Fibroblast of lung (primary cell): ENCODE measurements around the gene GLT6D1. TPM values are rescaled to one million over a fixed set of nuclear protein-coding genes. Genes with fewer than 3 reads are reported as not detected.

Experiments used
- DNase-seq, 2 donors: peaks; one replicate each; pipeline versions ENCODE4 v3.0.0 to v3.0.0-alpha.2; 2010; ENCODE audit warnings: low read depth in 2 of 2
- H2AFZ ChIP-seq: 2 replicates; pipeline ENCODE4 v1.5.1; 2012; ENCODE audit warnings: low read length, control low read depth, inconsistent platforms
- H3K27ac ChIP-seq: 2 replicates; pipeline ENCODE4 v1.5.1; 2011; ENCODE audit warnings: low read length, control low read depth; ENCODE audit not compliant: insufficient read depth
- H3K27me3 ChIP-seq: 2 replicates; pipeline ENCODE4 v1.5.1; 2011; ENCODE audit warnings: mild to moderate bottlenecking, low read length; ENCODE audit not compliant: control insufficient read depth, insufficient read depth
- H3K36me3 ChIP-seq: 2 replicates; pipeline ENCODE4 v1.5.1; 2011; ENCODE audit warnings: low read length; ENCODE audit not compliant: control insufficient read depth, insufficient read depth
- H3K4me1 ChIP-seq: 2 replicates; pipeline ENCODE4 v1.5.1; 2011; ENCODE audit warnings: low read length; ENCODE audit not compliant: control insufficient read depth, insufficient read depth; ENCODE audit errors: extremely low read depth
- H3K4me2 ChIP-seq: 2 replicates; pipeline ENCODE4 v1.5.1; 2011; ENCODE audit warnings: low read length, control low read depth; ENCODE audit not compliant: insufficient read depth; ENCODE audit errors: extremely low read depth
- H3K4me3 ChIP-seq, 4 experiments: fragments of 200-600 bp in 1 of 4; sonication (generic) in 1 of 4; replicated peaks in 1 of 4; 2 replicates each; pipeline ENCODE4 v1.5.1; 2011 to 2016; ENCODE audit warnings: low read length in 4 of 4, low read depth in 3 of 4, mild to moderate bottlenecking in 3 of 4, control low read depth in 2 of 4, inconsistent platforms in 1 of 4, mixed read lengths in 1 of 4; ENCODE audit not compliant: insufficient read depth in 1 of 4; ENCODE audit errors: control extremely low read depth in 1 of 4
- H3K79me2 ChIP-seq: 2 replicates; pipeline ENCODE4 v1.5.1; 2012; ENCODE audit warnings: mild to moderate bottlenecking, low read length, inconsistent platforms; ENCODE audit not compliant: control insufficient read depth, insufficient read depth
- H3K9ac ChIP-seq: 2 replicates; pipeline ENCODE4 v1.5.1; 2011; ENCODE audit warnings: mild to moderate bottlenecking, low read length, control low read depth; ENCODE audit not compliant: insufficient read depth
- H3K9me3 ChIP-seq: 2 replicates; pipeline ENCODE4 v1.5.1; 2012; ENCODE audit warnings: low read depth, low read length; ENCODE audit not compliant: control insufficient read depth, insufficient read depth
- H4K20me1 ChIP-seq: 2 replicates; pipeline ENCODE4 v1.5.1; 2011; ENCODE audit warnings: low read length; ENCODE audit not compliant: control insufficient read depth, insufficient read depth; ENCODE audit errors: extremely low read depth
- EZH2 ChIP-seq: IDR thresholded peaks from 2 replicates; pipeline ENCODE4 v1.5.1; 2012; ENCODE audit warnings: low read length, control low read depth, mild to moderate bottlenecking; ENCODE audit errors: missing control alignments
- polyA plus RNA-seq, 2 donors: library from polyadenylated mRNA; depleted of rRNA in 1 of 2; stranded (reverse) in 1 of 2; unstranded in 1 of 2; fragments of >200 nt; gene quantifications; 2 replicates each; pipeline ENCODE4 v1.2.1, GENCODE V29; 2011 to 2012; ENCODE audit warnings: missing spikeins in 1 of 2
- total RNA-seq: library from RNA; depleted of rRNA; stranded (reverse); fragments of >200 nt; gene quantifications from 2 replicates; pipeline ENCODE4 v1.2.1, GENCODE V29; 2014
- TF ChIP-seq, protein P1 (sequence below), 2 donors: IDR thresholded peaks in 1 of 2; conservative IDR thresholded peaks in 1 of 2; 1 replicate in 1 of 2; 2 replicates in 1 of 2; pipeline ENCODE4 v1.5.1; 2011 to 2012; ENCODE audit warnings: low read length in 2 of 2, control low read depth in 1 of 2, inconsistent platforms in 1 of 2, low read depth in 1 of 2, mild to moderate bottlenecking in 1 of 2

GLT6D1 gene
- total and polyA plus RNA-seq, 2 donors (not counting 1 experiment from before 2014, with no cell fraction given): not detected

- TF ChIP-seq EZH2: no peak
- TF ChIP-seq, protein P1, sequence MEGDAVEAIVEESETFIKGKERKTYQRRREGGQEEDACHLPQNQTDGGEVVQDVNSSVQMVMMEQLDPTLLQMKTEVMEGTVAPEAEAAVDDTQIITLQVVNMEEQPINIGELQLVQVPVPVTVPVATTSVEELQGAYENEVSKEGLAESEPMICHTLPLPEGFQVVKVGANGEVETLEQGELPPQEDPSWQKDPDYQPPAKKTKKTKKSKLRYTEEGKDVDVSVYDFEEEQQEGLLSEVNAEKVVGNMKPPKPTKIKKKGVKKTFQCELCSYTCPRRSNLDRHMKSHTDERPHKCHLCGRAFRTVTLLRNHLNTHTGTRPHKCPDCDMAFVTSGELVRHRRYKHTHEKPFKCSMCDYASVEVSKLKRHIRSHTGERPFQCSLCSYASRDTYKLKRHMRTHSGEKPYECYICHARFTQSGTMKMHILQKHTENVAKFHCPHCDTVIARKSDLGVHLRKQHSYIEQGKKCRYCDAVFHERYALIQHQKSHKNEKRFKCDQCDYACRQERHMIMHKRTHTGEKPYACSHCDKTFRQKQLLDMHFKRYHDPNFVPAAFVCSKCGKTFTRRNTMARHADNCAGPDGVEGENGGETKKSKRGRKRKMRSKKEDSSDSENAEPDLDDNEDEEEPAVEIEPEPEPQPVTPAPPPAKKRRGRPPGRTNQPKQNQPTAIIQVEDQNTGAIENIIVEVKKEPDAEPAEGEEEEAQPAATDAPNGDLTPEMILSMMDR (conservative IDR thresholded peaks at IDR 0.05 in 1 of 2, IDR thresholded peaks at IDR 0.05 in 1 of 2; ENCODE audit: low read depth in 1 of 2, low read length in 2 of 2): no peak
- no peak for DNase-seq
- no peaks in the 10 kb centered on the region for H3K79me2 ChIP-seq
- H3K4me1 ChIP-seq: no peaks in the 10 kb centered on the region
- H3K36me3 ChIP-seq: no peaks in the 10 kb centered on the region
- no peak overlapping the region for H3K4me3 ChIP-seq
- H3K4me2 ChIP-seq: no peak overlapping the region
- no peak overlapping the region for H2AFZ ChIP-seq
- no peaks in the 10 kb centered on the region for H4K20me1 ChIP-seq
- H3K27me3 ChIP-seq: no peaks in the 10 kb centered on the region
- H3K9ac ChIP-seq: no peak overlapping the region
- H3K9me3 ChIP-seq: no peaks in the 10 kb centered on the region
- H3K27ac ChIP-seq: no peak overlapping the region
Measured at GRCh38 chr9:135592331-135592590, 47.1 kb downstream of the GLT6D1 start.

GRCh38 chr9:135591506-135592330, 47.6 kb downstream of the GLT6D1 start:
- TF ChIP-seq, protein P1 (conservative IDR thresholded peaks at IDR 0.05 in 1 of 2, IDR thresholded peaks at IDR 0.05 in 1 of 2; ENCODE audit: low read depth in 1 of 2, low read length in 2 of 2): no peak
- no peak for TF ChIP-seq EZH2

DNA sequence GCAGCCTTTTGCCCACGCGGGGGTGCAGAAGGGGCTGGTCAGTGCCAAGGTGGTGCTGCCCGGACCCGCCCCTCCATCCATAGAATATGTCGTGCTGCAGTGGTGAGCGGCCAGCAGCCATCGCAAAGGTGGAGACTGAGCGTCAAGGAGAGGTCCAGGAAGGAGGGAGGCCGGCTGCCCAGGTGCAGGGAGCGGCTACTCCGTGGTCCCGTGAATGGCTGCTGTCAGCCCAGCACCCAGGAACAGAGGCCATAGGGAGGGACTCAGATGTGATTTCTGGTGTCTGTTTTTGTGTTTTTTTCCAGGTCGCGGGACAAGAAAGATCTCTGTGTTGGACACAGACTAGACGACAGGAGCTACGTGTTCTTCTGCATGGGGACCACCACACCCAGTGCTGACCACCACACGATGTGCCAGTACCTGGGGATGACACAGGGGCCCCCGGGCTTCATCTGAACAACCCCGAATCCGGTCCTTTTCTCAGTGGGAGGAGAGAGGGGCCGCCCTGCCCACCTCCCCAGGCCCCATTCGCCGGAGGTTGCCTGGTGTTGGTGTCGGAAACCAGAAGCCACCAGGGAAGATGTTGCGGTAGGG, 48.8 kb downstream of the GLT6D1 start:
- Histone ChIP-seq H3K9me3 (no peaks in the 10 kb centered on the region), H3K36me3 (no peaks in the 10 kb centered on the region), H3K4me3 (no peak overlapping the region), H4K20me1 (no peaks in the 10 kb centered on the region), H3K27me3 (no peaks in the 10 kb centered on the region), H3K79me2 (no peaks in the 10 kb centered on the region), H2AFZ (no peak overlapping the region), H3K27ac (no peak overlapping the region), H3K9ac (no peak overlapping the region), H3K4me1 (no peaks in the 10 kb centered on the region), H3K4me2 (no peak overlapping the region)
- TF ChIP-seq, protein P1 (conservative IDR thresholded peaks at IDR 0.05 in 1 of 2, IDR thresholded peaks at IDR 0.05 in 1 of 2; ENCODE audit: low read depth in 1 of 2, low read length in 2 of 2): no peak
- no peak for TF ChIP-seq EZH2
- DNase-seq: no peak

More at GRCh38 chr9:135591506-135592330, 47.6 kb downstream of the GLT6D1 start:
- Histone ChIP-seq H2AFZ (no peak overlapping the region), H3K9ac (no peak overlapping the region), H3K27ac (no peak overlapping the region), H3K79me2 (no peaks in the 10 kb centered on the region), H4K20me1 (no peaks in the 10 kb centered on the region), H3K4me1 (no peaks in the 10 kb centered on the region), H3K4me2 (no peak overlapping the region), H3K4me3 (no peak overlapping the region), H3K27me3 (no peaks in the 10 kb centered on the region), H3K36me3 (no peaks in the 10 kb centered on the region), H3K9me3 (no peaks in the 10 kb centered on the region)
- DNase-seq: no peak
